Measurements from ENCODE around the gene PRSS57.

GRCh38 chr19:710767-711166 is 15.5 kb upstream of the PRSS57 start:
- TF ChIP-seq, protein P1, sequence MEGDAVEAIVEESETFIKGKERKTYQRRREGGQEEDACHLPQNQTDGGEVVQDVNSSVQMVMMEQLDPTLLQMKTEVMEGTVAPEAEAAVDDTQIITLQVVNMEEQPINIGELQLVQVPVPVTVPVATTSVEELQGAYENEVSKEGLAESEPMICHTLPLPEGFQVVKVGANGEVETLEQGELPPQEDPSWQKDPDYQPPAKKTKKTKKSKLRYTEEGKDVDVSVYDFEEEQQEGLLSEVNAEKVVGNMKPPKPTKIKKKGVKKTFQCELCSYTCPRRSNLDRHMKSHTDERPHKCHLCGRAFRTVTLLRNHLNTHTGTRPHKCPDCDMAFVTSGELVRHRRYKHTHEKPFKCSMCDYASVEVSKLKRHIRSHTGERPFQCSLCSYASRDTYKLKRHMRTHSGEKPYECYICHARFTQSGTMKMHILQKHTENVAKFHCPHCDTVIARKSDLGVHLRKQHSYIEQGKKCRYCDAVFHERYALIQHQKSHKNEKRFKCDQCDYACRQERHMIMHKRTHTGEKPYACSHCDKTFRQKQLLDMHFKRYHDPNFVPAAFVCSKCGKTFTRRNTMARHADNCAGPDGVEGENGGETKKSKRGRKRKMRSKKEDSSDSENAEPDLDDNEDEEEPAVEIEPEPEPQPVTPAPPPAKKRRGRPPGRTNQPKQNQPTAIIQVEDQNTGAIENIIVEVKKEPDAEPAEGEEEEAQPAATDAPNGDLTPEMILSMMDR (IDR thresholded peaks at IDR 0.05; ENCODE audit: low read length): no peak
- TF ChIP-seq EZH2 (optimal IDR thresholded peaks at IDR 0.05; ENCODE audit: low read depth, low read length): no peak
